ENCODE measurements around the gene C3orf52. TPM values are rescaled to one million over a fixed set of nuclear protein-coding genes. Genes with fewer than 3 reads are reported as not detected.
A peak's percentile ranks its signal among the peaks of the same experiment; 100 is the strongest.

C3orf52 gene
- total and polyA plus RNA-seq, 2 experiments from 2014 or later, result 10.4 to 18.8 TPM

DNA sequence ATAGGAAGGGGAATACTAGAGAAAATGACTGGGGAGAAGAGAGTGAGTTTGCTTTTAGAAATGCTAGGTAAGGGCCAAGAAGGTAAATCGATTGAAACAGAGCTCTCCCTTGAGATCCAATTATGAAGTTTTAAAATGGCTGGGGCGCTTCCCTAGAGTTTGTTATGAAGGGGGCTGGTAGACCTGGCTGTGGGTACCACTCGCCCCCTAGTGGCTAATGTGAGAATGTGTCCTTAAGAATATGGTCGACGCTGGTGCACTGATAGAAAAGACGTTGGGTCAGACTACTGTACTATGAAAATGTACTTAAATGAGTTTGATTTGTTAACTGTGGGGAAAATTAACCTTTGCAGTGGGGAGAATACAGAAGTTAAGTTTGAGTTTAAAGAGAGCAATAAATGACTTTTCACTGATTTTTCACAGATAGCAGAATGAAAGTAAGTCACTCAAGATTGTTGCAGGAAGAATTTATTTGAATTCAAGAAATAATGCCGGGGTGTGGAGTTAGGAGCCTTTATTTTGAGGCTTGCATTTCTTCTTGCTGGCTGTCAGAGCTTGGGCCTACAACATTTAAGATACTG lies 42.5 kb upstream of the C3orf52 start:
- H3K27ac ChIP-seq, result no peak overlapping the region
- TF ChIP-seq, protein P1, sequence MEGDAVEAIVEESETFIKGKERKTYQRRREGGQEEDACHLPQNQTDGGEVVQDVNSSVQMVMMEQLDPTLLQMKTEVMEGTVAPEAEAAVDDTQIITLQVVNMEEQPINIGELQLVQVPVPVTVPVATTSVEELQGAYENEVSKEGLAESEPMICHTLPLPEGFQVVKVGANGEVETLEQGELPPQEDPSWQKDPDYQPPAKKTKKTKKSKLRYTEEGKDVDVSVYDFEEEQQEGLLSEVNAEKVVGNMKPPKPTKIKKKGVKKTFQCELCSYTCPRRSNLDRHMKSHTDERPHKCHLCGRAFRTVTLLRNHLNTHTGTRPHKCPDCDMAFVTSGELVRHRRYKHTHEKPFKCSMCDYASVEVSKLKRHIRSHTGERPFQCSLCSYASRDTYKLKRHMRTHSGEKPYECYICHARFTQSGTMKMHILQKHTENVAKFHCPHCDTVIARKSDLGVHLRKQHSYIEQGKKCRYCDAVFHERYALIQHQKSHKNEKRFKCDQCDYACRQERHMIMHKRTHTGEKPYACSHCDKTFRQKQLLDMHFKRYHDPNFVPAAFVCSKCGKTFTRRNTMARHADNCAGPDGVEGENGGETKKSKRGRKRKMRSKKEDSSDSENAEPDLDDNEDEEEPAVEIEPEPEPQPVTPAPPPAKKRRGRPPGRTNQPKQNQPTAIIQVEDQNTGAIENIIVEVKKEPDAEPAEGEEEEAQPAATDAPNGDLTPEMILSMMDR (IDR thresholded peaks at IDR 0.05; ENCODE audit: low read depth, low read length), result peak; percentile 90
- peaks cover 36% of the 10 kb centered on the region for H3K27me3 ChIP-seq
- peak; percentile 81 to 87 for DNase-seq (ENCODE audit: low read depth in 1 of 2, low spot score in 1 of 2)
- no peak overlapping the region for H3K4me3 ChIP-seq
- H3K36me3 ChIP-seq, result no peaks in the 10 kb centered on the region
- no peaks in the 10 kb centered on the region for H3K9me3 ChIP-seq (ENCODE audit: low read depth)
- peaks cover 14% of the 10 kb centered on the region for H3K4me1 ChIP-seq (ENCODE audit: low read depth)

GRCh38 chr3:112046599-112046998 lies 39.6 kb upstream of the C3orf52 start:
- H3K27ac ChIP-seq, result no peak overlapping the region
- TF ChIP-seq, protein P1 (IDR thresholded peaks at IDR 0.05; ENCODE audit: low read depth, low read length), result no peak
- no peak overlapping the region for H3K4me3 ChIP-seq
- DNase-seq (ENCODE audit: low read depth in 1 of 2, low spot score in 1 of 2), result no peak
- peaks cover 28% of the 10 kb centered on the region for H3K27me3 ChIP-seq
- no peaks in the 10 kb centered on the region for H3K9me3 ChIP-seq (ENCODE audit: low read depth)
- peaks cover 9% of the 10 kb centered on the region for H3K4me1 ChIP-seq (ENCODE audit: low read depth)
- no peaks in the 10 kb centered on the region for H3K36me3 ChIP-seq

DNA sequence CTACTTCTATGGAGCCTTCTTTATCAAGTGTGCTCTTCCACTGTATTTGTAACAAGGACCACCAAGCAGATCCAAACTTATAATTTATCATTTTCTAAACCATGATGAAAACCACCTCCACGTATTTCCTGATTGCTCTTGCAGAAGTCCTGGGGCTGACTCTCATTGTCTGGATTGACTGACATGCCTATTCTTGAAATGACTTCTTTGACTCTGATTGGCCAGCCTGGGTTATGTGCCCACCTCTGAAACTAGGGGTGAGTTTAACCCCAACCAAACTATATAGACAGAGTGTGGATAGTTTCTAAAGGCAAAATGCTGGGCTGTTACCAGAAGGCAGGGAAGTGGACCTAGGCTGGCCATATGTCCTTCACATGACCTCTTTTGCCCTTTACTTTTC lies 38.9 kb upstream of the C3orf52 start:
- H3K4me1 ChIP-seq (ENCODE audit: low read depth), result peaks cover 10% of the 10 kb centered on the region
- H3K36me3 ChIP-seq, result no peaks in the 10 kb centered on the region
- peaks cover 21% of the 10 kb centered on the region for H3K27me3 ChIP-seq

DNA sequence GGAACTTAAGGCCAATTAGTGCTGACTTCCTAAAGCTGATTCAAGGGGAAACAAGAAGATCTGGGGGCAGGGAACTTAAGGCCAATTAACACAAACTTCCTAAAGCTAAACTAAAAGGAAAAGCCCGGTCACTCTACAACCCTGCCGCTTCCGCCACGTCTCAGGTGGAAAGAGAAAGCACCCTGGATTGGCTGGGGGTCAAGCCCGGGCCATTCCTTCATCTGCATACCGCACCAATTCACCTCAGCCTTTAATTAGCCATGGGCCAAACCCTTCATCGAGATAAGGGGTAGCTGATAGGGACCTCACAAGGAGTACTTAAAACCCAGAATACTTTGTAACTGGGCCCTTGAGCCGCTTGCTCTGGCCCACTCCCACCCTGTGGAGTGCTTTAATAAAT lies 37.3 kb upstream of the C3orf52 start:
- DNase-seq (ENCODE audit: low read depth in 1 of 2, low spot score in 1 of 2), result peak in 1 of 2 donors; percentile 19
- H3K9me3 ChIP-seq (ENCODE audit: low read depth), result no peaks in the 10 kb centered on the region

More for the DNA sequence above, 38.9 kb upstream of the C3orf52 start:
- Histone ChIP-seq H3K4me3 (no peak overlapping the region), H3K9me3 (ENCODE audit: low read depth) (no peaks in the 10 kb centered on the region), H3K27ac (no peak overlapping the region)
- TF ChIP-seq, protein P1 (IDR thresholded peaks at IDR 0.05; ENCODE audit: low read depth, low read length), result no peak
- no peak for DNase-seq (ENCODE audit: low read depth in 1 of 2, low spot score in 1 of 2)

DNA sequence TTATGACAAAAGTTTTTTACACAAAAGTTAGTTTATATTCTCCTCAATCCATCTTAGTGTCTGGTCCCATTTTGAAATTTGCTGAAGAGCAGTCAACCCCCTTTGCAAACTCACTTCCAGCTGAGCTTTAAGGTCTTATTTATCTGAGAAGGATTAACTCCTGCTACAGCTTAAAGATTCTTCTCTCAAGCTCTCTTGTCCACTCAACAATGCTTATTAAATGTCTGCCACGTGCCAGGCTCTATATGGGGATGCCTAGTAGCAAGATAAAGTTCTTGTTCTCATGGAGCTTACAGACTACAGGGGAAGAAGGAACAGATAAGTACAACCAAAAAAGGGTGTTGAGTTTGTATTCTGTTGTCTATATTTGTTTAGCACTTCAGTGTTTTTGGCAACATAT lies 33.0 kb upstream of the C3orf52 start:
- Histone ChIP-seq H3K27me3 (peaks cover 12% of the 10 kb centered on the region), H3K4me3 (no peak overlapping the region), H3K9me3 (ENCODE audit: low read depth) (no peaks in the 10 kb centered on the region), H3K4me1 (ENCODE audit: low read depth) (peaks cover 11% of the 10 kb centered on the region), H3K36me3 (no peaks in the 10 kb centered on the region), H3K27ac (no peak overlapping the region)
- no peak for DNase-seq (ENCODE audit: low read depth in 1 of 2, low spot score in 1 of 2)
- TF ChIP-seq, protein P1 (IDR thresholded peaks at IDR 0.05; ENCODE audit: low read depth, low read length), result no peak

More for the DNA sequence above, 37.3 kb upstream of the C3orf52 start:
- peaks cover 20% of the 10 kb centered on the region for H3K27me3 ChIP-seq
- no peak overlapping the region for H3K27ac ChIP-seq
- no peaks in the 10 kb centered on the region for H3K36me3 ChIP-seq
- TF ChIP-seq, protein P1 (IDR thresholded peaks at IDR 0.05; ENCODE audit: low read depth, low read length), result no peak
- H3K4me3 ChIP-seq, result no peak overlapping the region
- H3K4me1 ChIP-seq (ENCODE audit: low read depth), result peaks cover 11% of the 10 kb centered on the region
